Aortic smooth muscle cell (primary cell): ENCODE measurements around the gene OAS2. TPM values are rescaled to one million over a fixed set of nuclear protein-coding genes. Genes with fewer than 3 reads are reported as not detected.

ENCODE experiments used
- total RNA-seq: library from RNA; depleted of rRNA; stranded (reverse); fragments of >200 nt; gene quantifications from 2 replicates; pipeline ENCODE4 v1.2.3, GENCODE V29; 2014

OAS2 gene
- total RNA-seq, result 11.3 and 12.3 TPM in 2 replicates

GRCh38 chr12:112978163-112979040 lies at the start of gene OAS2:
Gene OAS2, plus strand, starts transcription at chr12:112978519. Its CDS starts 90 bp downstream, at chr12:112978609.

GRCh38 chr12:112937741-112938719 lies 40.3 kb upstream of the OAS2 start, which contains the start of gene OAS3:
Gene OAS3, plus strand, starts transcription at chr12:112938474. Its CDS starts 57 bp downstream, at chr12:112938531.

GRCh38 chr12:113056631-113057488 lies 78.5 kb downstream of the OAS2 start, which contains the start of gene DTX1:
Gene DTX1, plus strand, starts transcription at chr12:113056730. Its CDS starts 1,463 bp downstream, at chr12:113058193.

Other genes starting within 250 kb of the OAS2 start
- gene RPH3A, start 186.8 kb upstream of the OAS2 start, total RNA-seq, result not detected in 2 replicates
- gene OAS1, start 71.6 kb upstream of the OAS2 start, total RNA-seq, result 0.75 and 5.3 TPM in 2 replicates
- gene OAS3, start 40.0 kb upstream of the OAS2 start, total RNA-seq, result 5.0 and 6.3 TPM in 2 replicates
- not detected in 2 replicates for gene DTX1, start 78.2 kb downstream of the OAS2 start, total RNA-seq
- not detected in 2 replicates for gene RASAL1, start 157.2 kb downstream of the OAS2 start, total RNA-seq
- gene CFAP73, start 171.2 kb downstream of the OAS2 start, total RNA-seq, result not detected in 2 replicates
- 25.9 and 34.0 TPM in 2 replicates for gene DDX54, start 207.0 kb downstream of the OAS2 start, total RNA-seq
- gene RITA1, start 207.2 kb downstream of the OAS2 start, total RNA-seq, result 11.1 and 12.6 TPM in 2 replicates
- 20.9 and 31.3 TPM in 2 replicates for gene TPCN1, start 242.9 kb downstream of the OAS2 start, total RNA-seq